HepG2 (cell line): Measurements from ENCODE around the gene RECQL5. TPM values are rescaled to one million over a fixed set of nuclear protein-coding genes. Genes with fewer than 3 reads are reported as not detected.

Experiments used
- ATAC-seq: fragments of 200-7000 bp; cut with Tn5 transposase; 3 replicates; pipeline ENCODE4 v1.9.1; 2020; ENCODE audit warnings: mild to moderate bottlenecking, moderate library complexity
- BruUV-seq: library from RNA; stranded (reverse); fragments of 400-500 nt; replicated peaks from 2 replicates; lab custom pipeline; 2021; lab: Mats Ljungman, UMichigan
- CTCF ChIA-PET: fragments of 300-600 bp; formaldehyde crosslinking; extraction: SDS; loops from one replicate; lab custom pipeline; 2021; ENCODE audit warnings: low total read pairs, inconsistent platforms, low intra/inter-chr PET ratio; lab: Yijun Ruan, JAX
- POLR2A ChIA-PET: fragments of 350-600 bp; sonication (Branson Sonifier 250); formaldehyde crosslinking; loops from one replicate; lab custom pipeline; 2020; ENCODE audit warnings: antibody characterized with exemption, inconsistent platforms; lab: Yijun Ruan, JAX
- DNase-seq: peaks from one replicate; pipeline ENCODE4 v3.0.0-alpha.2; 2015; ENCODE audit warnings: low spot score
- FAIRE-seq: peaks from 3 replicates; lab custom pipeline; 2011; peaks lifted over from hg19 to GRCh38; lab: Jason Lieb, UNC
- H2AFZ ChIP-seq: one replicate; pipeline ENCODE4 v1.6.1; 2011; ENCODE audit warnings: low read length, inconsistent platforms
- H3K27ac ChIP-seq: fragments of 300-600 bp; 3 replicates; pipeline ENCODE4 v1.8.0; 2011; ENCODE audit warnings: mixed run types, mild to moderate bottlenecking, mixed read lengths, low read length, inconsistent platforms; ENCODE audit not compliant: insufficient read depth; ENCODE audit errors: extremely low read length
- H3K27me3 ChIP-seq, 2 experiments: fragments of 200-600 bp in 1 of 2; 2 replicates in 1 of 2; 3 replicates in 1 of 2; pipeline versions ENCODE4 v1.6.0 to v1.8.0; 2011; ENCODE audit warnings: low read length in 2 of 2, mild to moderate bottlenecking in 2 of 2, moderate library complexity in 2 of 2, inconsistent platforms in 1 of 2; ENCODE audit not compliant: insufficient read depth in 2 of 2, control insufficient read depth in 1 of 2
- H3K36me3 ChIP-seq, 2 experiments: fragments of 200-600 bp in 1 of 2; replicated peaks in 1 of 2; 2 replicates in 1 of 2; 3 replicates in 1 of 2; pipeline versions ENCODE4 v1.5.1 to v1.8.0; 2011; ENCODE audit warnings: low read length in 2 of 2, inconsistent platforms in 1 of 2; ENCODE audit not compliant: insufficient read depth in 2 of 2, control insufficient read depth in 1 of 2
- H3K4me1 ChIP-seq: 2 replicates; pipeline ENCODE4 v1.5.1; 2012; ENCODE audit warnings: low read length, inconsistent platforms; ENCODE audit not compliant: insufficient read depth
- H3K4me2 ChIP-seq: 2 replicates; pipeline ENCODE4 v1.6.0; 2011; ENCODE audit warnings: low read depth, low read length, inconsistent platforms
- H3K4me3 ChIP-seq, 3 experiments: fragments of 200-600 bp in 1 of 3; sonication (generic), shearing (Covaris generic) in 1 of 3; replicated peaks in 1 of 3; 2 replicates each; pipeline ENCODE4 v1.5.1; 2011 to 2016; ENCODE audit warnings: low read length in 3 of 3, inconsistent platforms in 2 of 3, low read depth in 2 of 3, mild to moderate bottlenecking in 2 of 3, control low read depth in 1 of 3, mixed read lengths in 1 of 3; ENCODE audit not compliant: insufficient read depth in 1 of 3
- H3K79me2 ChIP-seq: one replicate; pipeline ENCODE4 v1.6.1; 2011; ENCODE audit warnings: low read length, inconsistent platforms; ENCODE audit not compliant: insufficient read depth
- H3K9ac ChIP-seq: 2 replicates; pipeline ENCODE4 v1.6.0; 2011; ENCODE audit warnings: mild to moderate bottlenecking, low read depth, low read length, inconsistent platforms; ENCODE audit not compliant: insufficient read depth
- H3K9me3 ChIP-seq: 2 replicates; pipeline ENCODE4 v1.5.1; 2012; ENCODE audit warnings: mild to moderate bottlenecking, low read length
- H4K20me1 ChIP-seq: 2 replicates; pipeline ENCODE4 v1.6.0; 2011; ENCODE audit warnings: inconsistent platforms, mild to moderate bottlenecking, low read length, moderate library complexity; ENCODE audit not compliant: insufficient read depth
- PITX1 ChIP-seq: sonication (generic); formaldehyde crosslinking; IDR thresholded peaks from 2 replicates; pipeline ENCODE4 v1.5.1; 2020; ENCODE audit warnings: mild to moderate bottlenecking, missing genetic modification reagents
- ZFP36 ChIP-seq: fragments of 150-350 bp; IDR thresholded peaks from 2 replicates; pipeline ENCODE4 v1.6.1; 2018; ENCODE audit warnings: borderline replicate concordance, low read length, low read depth; ENCODE audit not compliant: partially characterized antibody
- ZNF776 ChIP-seq: sonication (generic); formaldehyde crosslinking; IDR thresholded peaks from 2 replicates; pipeline ENCODE4 v1.4.0; 2020; ENCODE audit warnings: mild to moderate bottlenecking, missing genetic modification reagents
- ZSCAN21 ChIP-seq: sonication (generic); formaldehyde crosslinking; IDR thresholded peaks from 2 replicates; pipeline ENCODE4 v1.8.0; 2022; ENCODE audit warnings: mild to moderate bottlenecking, missing genetic modification reagents, moderate library complexity, borderline replicate concordance
- WGBS: methylation state at CpG from one replicate; pipeline ENCODE4 v1.1.6; 2017; ENCODE audit warnings: low lambda C conversion rate; 5-methylcytosine and 5-hydroxymethylcytosine counted together
- in situ Hi-C: cut with HindIII; loops from 2 replicates; pipeline ENCODE4 v1.10.0; 2017; ENCODE audit warnings: low pct_unique_long_range_greater_than_20kb; ENCODE audit not compliant: extremely low pct_ligation_motif_present
- intact Hi-C: fragments of 100-400 bp; cut with micrococcal nuclease; formaldehyde crosslinking; loops from one replicate; pipeline ENCODE4 v1.10.0; 2022; ENCODE audit not compliant: unreplicated experiment
- polyA plus RNA-seq, 8 experiments: library from polyadenylated mRNA; depleted of rRNA in 3 of 8; stranded (reverse) in 7 of 8; unstranded in 1 of 8; fragments of >200 nt; fragmentation: Illumina TruSeq in 4 of 8; extraction: Trizol in 4 of 8; gene quantifications; 2 replicates each; pipeline versions ENCODE4 v1.2.1 to v1.2.3, GENCODE V29; 2011 to 2016; ENCODE audit warnings: low read depth in 4 of 8, missing spikeins in 1 of 8, mixed read lengths in 1 of 8; ENCODE audit not compliant: insufficient read depth in 1 of 8
- total RNA-seq, 5 experiments: library from RNA; depleted of rRNA; stranded (reverse); fragments of >200 nt; fragmentation: Illumina TruSeq; extraction: Trizol; gene quantifications; 2 replicates each; pipeline ENCODE4 v1.2.3, GENCODE V29; 2016; ENCODE audit warnings: low read depth in 1 of 5
- TF ChIP-seq, protein P1 (sequence below): sonication (generic); formaldehyde crosslinking; conservative IDR thresholded peaks from 2 replicates; pipeline ENCODE4 v1.4.0; 2020; ENCODE audit warnings: mild to moderate bottlenecking, missing genetic modification reagents, moderate library complexity

The RECQL5 gene
- total and polyA plus RNA-seq, 2 of the 13 experiments (the other 11 are each of a cell fraction or from before 2014, with no cell fraction given): 27.7 to 32.0 TPM

DNA sequence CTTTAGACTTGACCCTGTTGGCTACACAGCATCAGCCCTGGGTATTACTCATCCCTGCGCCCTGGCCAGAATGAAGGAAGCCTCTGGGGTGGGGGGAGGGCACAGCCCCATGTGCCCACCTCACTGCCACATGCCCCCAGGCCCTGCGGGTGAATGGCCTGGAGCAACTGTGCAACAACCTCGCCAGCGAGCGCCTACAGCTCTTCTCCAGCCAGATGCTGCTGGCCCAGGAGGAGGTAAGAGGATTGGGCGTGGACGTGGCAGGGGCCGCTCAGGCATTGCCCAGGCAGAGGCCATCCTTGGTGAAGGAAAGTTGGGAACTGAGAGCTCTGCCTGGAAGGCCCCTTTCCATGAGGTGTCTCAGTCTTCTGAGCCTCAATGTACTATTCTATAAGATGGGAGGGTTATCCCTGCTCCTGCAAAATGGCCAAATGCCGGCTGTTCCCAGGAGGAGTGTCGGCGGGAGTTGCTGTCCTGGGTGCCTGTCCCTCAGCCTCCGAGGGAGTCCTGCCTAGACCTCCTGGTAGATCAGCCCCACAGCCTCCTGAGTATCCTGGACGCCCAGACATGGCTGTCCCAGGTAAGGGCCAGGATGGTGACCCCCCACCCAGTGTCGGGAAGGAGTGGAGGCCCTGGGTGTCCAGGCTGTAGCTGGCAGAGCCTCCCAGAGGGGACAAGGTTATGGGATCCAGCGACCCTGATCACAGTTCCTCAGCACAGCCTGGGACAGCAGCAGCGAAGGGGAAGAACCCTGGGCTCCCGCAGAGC is 70.5 kb downstream of the RECQL5 start:
- FAIRE-seq (no peak), ATAC-seq (no peak), DNase-seq (no peak)
- in situ Hi-C loops: loop anchor here (10.0 kb wide), 1 partner anchor 172 kb away; no protein-coding TSS in a partner anchor
- Histone ChIP-seq H3K36me3 (no peaks in the 10 kb centered on the region), H3K4me2 (no peak overlapping the region), H3K9ac (no peak overlapping the region), H3K4me3 (no peak overlapping the region), H3K4me1 (peaks cover 10% of the 10 kb centered on the region), H2AFZ (no peak overlapping the region), H3K27ac (no peak overlapping the region)
- CTCF ChIA-PET: no interaction called here
- BruUV-seq: no TSS peak
- WGBS: 45% methylated on average over 11 of the region's 17 CpGs
- TF ChIP-seq, protein P1, sequence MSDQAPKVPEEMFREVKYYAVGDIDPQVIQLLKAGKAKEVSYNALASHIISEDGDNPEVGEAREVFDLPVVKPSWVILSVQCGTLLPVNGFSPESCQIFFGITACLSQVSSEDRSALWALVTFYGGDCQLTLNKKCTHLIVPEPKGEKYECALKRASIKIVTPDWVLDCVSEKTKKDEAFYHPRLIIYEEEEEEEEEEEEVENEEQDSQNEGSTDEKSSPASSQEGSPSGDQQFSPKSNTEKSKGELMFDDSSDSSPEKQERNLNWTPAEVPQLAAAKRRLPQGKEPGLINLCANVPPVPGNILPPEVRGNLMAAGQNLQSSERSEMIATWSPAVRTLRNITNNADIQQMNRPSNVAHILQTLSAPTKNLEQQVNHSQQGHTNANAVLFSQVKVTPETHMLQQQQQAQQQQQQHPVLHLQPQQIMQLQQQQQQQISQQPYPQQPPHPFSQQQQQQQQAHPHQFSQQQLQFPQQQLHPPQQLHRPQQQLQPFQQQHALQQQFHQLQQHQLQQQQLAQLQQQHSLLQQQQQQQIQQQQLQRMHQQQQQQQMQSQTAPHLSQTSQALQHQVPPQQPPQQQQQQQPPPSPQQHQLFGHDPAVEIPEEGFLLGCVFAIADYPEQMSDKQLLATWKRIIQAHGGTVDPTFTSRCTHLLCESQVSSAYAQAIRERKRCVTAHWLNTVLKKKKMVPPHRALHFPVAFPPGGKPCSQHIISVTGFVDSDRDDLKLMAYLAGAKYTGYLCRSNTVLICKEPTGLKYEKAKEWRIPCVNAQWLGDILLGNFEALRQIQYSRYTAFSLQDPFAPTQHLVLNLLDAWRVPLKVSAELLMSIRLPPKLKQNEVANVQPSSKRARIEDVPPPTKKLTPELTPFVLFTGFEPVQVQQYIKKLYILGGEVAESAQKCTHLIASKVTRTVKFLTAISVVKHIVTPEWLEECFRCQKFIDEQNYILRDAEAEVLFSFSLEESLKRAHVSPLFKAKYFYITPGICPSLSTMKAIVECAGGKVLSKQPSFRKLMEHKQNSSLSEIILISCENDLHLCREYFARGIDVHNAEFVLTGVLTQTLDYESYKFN (CRISPR knock-in tag): no peak
- TF ChIP-seq ZNF776 (CRISPR knock-in tag): 0 out of 2 replicates have a peak, but pooled peaks have one; percentile 42
- TF ChIP-seq, all 625 proteins: peak for 1
- Histone ChIP-seq H3K9me3 (no peaks in the 10 kb centered on the region), H3K27me3 (peaks cover 24 to 42% of the 10 kb centered on the region in 2 experiments), H4K20me1 (no peaks in the 10 kb centered on the region), H3K79me2 (no peaks in the 10 kb centered on the region)
- POLR2A ChIA-PET: no interaction called here
- intact Hi-C loops: no loop called here

GRCh38 chr17:75595920-75596313 is 71.0 kb downstream of the RECQL5 start:
- ChIA-PET POLR2A (no interaction called here), CTCF (no interaction called here)
- FAIRE-seq: no peak
- H4K20me1 ChIP-seq: no peaks in the 10 kb centered on the region
- TF ChIP-seq ZFP36 (peak; percentile 77), ZSCAN21 (CRISPR knock-in tag) (no peak), PITX1 (CRISPR knock-in tag) (no peak)
- intact Hi-C loops (no loop called here), in situ Hi-C loops (loop anchor here (10.0 kb wide), 1 partner anchor 171 kb away; no protein-coding TSS in a partner anchor)
- BruUV-seq: no TSS peak
- WGBS: 42% methylated on average over 5 of the region's 6 CpGs
- H3K79me2 ChIP-seq: no peaks in the 10 kb centered on the region
- no peak for DNase-seq
- no peak overlapping the region for H3K4me3 ChIP-seq
- no peak overlapping the region for H3K27ac ChIP-seq
- no peak overlapping the region for H3K9ac ChIP-seq
- H3K9me3 ChIP-seq: no peaks in the 10 kb centered on the region
- H3K4me1 ChIP-seq: peaks cover 10% of the 10 kb centered on the region
- H3K27me3 ChIP-seq: peaks cover 22 to 42% of the 10 kb centered on the region in 2 experiments
- H2AFZ ChIP-seq: no peak overlapping the region
- no peaks in the 10 kb centered on the region for H3K36me3 ChIP-seq
- H3K4me2 ChIP-seq: no peak overlapping the region
- ATAC-seq: no peak
